NCI-H82 treated with DMSO at 0.1 percent for 48 hours (cell line): ENCODE results near the gene FAM117B.
"Not testable (repeated sequence)": the region's sequence is repeated elsewhere in the genome, so short reads cannot be mapped to it uniquely, and the experiment has no call there.

ENCODE experiments used
- DNase-seq: peaks from one replicate; lab custom pipeline; 2025; ENCODE audit not compliant: unreplicated experiment; lab: John Stamatoyannopoulos, UW

Gene FAM117B

DNA sequence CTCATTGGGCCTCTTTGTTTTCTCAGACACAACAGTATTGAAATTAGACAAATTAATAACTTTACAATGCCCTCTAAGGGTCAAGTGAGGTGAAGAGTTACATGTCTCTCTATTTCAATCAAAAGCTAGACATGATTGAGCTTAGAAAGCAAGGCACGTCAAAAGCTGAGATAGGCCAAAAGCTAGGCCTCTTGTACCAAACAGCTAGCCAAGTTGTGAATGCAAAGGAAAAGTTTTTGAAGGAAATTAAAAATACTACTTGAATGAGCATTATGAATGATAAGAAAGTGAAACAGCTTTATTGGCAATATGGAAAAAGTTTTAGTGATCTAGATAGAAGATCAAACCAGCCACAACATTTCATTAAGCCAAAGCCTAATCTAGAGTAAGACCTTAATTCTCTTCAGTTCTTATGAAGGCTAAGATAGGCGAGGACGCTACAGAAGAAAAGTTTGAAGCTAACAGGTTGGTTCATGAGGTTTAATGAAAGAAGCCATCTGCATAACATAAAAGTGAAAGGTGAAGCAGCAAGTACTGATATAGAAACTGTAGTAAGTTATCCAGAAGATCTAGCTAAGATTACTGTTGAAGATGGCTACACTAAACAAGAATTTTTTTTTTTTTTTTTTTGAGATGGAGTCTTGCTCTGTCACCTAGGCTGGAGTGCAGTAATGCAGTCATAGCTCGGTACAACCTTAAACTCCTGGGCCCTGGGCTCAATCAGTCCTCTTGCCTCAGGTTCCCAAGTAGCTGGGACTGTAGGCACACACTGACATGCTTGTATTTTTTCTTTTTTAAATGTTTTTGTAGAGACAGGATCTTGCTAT, 65.5 kb downstream of the FAM117B start:
- no peak for DNase-seq

DNA sequence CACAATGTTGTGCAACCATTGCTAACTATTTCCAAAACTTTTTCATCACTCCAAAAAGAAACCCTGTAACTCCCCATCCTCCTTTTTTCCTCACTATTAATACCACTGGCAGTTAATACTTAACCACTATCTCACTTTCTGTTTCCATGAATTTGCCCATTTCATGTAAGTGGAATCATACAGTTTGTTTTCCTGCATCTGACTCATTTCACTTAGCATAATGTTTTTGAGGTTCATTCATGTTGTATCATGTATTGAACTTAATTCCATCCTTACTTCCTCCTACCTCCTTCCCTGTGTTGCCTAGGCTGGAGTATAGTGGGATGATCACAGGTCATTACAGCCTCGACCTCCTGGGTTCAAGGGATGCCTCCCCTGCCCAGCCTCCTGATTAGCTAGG, 68.3 kb downstream of the FAM117B start:
- no peak for DNase-seq

DNA sequence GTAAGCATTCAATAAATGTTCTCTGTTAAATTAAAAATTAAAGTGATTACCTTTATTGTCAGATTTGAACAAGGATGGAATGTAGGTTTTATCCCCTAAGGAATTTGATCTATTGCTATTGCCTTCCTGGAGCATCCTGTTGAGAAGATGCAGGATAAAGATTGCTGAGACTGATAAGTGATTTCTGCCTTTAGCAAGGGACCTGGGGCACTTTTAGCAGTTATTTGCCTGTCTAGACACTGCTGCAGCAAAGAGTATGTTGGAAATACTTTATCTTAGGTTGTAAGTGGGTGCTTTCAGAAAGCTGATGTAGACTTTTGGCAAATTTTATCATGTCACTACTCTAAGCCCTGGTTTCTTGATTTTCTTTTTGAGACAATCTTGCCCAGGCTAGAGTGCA, 69.5 kb downstream of the FAM117B start:
- no peak for DNase-seq

DNA sequence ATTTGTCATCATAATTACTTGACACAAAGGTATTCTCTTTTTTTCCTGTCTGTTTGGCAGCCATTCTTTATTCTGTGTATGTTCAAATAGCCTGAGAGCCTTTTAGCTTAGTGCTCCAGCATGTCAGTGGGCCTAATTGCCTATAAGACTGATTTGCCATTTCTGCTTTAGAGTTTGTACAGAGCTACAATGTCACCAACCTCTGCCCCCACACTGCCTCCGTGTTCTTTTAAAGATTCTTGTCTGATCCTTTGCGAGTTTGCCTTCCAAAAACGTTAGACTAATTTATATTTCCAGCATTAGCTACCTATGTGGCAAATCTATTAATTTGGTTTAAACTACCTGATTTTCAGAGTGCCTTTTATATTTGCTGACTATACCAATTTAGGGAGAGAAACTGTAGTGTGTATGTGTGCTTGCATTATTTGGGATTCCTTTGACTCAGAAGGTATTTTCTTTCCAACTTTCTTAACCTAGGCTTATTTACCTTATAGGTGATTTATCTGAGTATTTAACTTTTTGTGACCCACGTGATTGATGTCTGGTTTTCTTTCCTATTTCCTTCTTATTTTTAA, 70.8 kb downstream of the FAM117B start:
- DNase-seq: no peak

DNA sequence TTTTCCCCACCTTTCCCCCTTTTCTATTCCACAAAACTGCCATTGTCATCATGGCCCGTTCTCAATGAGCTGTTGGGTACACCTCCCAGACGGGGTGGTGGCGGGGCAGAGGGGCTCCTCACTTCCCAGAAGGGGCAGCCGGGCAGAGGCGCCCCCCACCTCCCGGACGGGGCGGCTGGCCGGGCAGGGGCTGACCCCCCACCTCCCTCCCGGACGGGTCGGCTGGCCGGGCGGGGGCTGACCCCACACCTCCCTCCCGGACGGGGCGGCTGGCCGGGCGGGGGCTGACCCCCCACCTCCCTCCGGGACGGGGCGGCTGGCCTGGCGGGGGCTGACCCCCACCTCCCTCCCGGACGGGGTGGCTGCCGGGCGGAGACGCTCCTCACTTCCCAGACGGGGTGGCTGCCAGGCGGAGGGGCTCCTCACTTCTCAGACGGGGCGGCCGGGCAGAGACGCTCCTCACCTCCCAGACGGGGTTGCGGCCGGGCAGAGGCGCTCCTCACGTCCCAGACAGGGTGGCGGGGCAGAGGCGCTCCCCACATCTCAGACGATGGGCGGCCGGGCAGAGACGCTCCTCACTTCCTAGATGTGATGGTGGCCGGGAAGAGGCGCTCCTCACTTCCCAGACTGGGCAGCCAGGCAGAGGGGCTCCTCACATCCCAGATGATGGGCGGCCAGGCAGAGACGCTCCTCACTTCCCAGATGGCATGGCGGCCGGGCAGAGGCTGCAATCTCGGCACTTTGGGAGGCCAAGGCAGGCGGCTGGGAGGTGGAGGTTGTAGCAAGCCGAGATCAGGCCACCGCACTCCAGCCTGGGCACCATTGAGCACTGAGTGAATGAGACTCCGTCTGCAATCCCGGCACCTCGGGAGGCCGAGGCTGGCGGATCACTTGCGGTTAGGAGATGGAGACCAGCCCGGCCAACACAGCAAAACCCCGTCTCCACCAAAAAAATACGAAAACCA, 80.5 kb downstream of the FAM117B start:
- DNase-seq: not testable (repeated sequence)

DNA sequence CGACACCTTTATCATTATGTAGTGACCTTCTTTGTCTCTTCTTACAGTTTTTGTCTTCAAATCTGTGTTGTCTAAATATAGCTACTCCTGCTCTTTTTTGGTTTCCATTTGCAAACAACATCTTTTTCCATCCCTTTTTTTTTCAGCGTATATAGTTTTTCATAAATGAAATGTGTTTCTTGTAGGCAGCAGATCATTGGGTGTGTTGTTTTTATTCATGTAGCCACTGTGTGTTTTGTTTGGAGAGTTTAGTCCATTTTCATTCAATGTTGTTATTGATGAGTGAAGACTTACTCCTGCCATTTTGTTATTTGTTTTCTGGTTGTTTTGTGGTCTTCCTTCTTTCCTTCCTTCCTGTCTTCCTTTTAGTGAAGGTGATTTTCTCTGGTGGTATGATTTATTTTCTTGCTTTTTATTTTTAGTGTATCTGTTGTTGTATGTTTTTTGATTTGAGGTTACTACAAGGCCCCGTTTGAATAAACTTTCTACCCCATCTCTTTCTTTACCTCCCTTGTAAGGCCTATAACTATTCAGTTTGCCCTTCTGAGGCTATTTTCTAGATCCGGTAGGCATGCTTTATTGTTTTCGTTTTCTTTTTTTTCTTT, 81.4 kb downstream of the FAM117B start:
- DNase-seq: no peak

DNA sequence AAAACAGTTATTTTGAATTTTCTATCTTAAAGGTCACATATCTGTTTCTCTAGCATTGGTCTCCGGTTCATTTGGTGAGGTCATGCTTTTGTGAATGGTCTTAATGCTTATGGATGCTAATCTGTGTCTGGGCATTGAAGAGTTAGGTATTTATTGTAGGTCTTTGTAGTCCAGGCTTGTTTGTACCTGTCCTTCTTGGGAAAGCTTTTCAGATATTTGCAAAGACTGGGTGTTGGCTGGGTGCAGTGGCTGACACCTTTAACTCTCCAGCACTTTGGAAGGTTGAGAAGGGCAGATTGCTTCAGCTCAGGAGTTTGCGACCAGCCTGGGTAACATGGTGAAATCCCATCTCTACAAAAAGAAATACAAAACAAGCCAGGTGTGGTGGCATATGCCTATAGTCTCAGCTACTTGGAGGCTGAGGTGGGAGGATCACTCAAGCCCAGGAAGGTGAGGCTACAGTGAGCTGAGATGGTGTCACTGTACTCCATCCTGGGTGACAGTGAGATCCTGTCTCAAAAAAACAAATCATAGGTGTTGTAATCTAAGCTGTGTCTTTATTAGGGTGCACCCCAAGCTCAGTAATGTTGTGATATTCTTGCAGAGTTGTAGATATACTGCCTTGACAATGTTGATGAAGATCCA, 82.3 kb downstream of the FAM117B start:
- no peak for DNase-seq

DNA sequence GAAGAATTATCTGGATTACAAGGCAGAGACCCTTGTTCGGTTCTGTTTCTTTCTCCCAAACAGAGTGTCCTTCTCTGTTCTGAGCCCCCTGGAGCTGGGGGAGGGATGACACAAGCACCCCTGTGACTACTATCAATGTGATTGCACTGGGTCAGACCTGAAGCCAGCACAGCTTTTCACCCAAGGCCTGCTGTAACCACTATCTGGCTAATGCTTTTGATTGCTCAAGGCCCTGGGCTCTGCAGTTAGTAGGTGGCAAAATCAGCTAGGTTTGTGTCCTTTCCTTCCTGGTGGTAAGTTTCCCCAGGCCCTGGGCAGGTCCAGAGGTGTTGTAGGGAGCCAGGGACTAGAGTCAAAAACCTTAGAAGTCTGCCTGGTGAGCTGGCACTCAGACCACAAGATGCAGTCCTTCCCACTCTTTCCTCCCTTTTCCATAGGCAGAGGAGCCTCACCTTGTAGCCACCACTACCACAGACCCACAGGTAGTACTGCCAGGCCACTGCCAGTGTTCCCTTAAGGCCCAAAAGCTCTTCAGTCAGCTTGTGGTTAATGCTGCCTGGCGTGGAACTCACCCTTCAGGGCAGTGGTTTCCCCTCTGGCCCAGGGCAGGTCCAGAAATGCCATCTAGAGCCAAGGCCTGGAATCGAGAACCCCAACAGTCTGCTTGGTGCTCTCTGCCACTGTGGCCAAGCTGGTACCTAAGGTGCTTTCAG, 83.0 kb downstream of the FAM117B start:
- DNase-seq: no peak

DNA sequence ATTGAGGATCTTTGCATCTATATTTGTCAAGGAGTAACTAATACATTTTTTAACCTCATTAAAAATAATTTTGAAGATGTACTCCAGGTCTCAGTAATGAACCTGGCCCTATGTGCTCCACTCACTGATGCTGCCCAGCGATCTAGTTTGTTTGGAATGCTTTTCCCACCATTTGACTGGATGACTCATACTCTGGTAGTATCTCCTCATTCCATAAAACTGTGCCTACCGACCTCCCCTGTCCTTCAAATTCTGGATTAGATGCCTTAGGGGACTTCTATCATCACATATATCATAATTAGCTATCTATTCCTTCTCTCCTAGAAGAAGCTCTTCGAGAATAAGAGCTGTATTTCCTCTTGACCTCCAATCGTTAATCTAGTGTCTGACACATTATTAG, 83.8 kb downstream of the FAM117B start:
- DNase-seq: no peak

DNA sequence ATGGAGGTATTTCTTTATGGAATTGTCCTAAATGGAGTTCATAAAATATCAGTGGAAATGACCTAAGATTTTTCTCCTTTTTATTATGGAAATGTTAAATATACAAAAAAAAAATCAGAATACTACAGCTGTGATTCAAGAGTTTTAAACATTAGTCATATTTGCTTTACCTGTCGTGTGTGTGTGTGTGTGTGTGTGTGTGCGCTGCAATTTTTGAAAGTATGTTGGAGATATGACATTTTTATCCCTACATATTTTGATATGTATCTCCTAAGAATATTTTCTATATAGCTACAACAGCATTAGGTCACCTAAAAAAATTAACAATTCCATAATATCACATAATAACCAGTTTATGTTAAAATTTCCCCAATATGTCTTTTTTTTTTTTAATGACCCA, 85.5 kb downstream of the FAM117B start:
- DNase-seq: no peak

DNA sequence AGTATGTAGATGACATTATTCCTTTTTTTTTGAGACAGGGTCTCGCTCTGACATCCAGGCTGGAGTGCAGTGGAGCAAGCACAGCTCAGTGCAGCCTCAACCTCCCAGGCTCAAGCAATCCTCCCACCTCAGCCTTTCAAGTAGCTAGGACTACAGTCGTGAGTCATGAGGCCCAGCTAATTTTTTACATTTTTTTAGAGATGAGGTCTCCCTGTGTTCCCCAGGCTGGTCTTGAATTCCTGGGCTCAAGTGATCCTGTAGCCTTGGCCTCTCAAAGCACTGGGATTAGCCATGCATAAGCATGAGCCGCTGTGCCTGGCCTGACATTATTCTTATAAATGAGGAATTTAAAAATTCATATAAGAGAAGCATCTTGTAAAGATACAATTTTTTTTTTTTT, 86.9 kb downstream of the FAM117B start:
- no peak for DNase-seq

DNA sequence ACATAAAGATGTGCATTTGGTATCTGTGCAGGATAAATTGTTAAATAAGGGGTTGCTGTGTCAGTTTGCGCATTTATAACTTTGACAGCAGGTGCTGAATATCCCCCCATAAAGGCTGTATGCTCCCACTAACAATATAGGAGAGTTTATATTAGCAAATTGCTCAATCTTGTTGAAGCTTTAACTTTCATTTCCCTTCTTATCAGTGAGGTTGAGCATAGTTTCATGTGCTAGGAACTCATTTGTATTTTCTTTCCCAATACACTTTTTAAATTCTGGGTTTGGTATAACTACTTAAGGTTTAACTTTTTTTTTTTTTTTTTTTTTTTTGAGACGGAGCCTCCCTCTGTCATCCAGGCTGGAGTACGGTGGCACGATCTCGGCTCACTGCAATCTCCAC, 89.0 kb downstream of the FAM117B start:
- DNase-seq: no peak

DNA sequence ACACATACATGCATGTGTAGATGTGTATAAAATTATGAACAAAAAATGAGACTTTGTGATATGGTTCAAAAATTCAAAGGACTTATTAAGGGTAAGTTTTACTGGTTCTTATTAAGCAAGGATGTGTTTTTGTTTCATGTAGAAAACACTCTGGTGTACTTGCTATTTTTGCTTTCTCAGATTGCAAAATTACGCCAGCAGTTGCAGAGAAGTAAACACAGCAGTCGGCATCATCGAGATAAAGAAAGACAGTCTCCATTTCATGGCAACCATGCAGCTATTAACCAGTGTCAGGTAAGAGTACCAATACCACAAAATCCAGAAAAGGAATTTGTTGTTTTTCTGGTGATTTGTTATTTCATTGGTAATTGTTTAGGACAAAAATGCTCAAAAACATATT, 91.3 kb downstream of the FAM117B start:
- no peak for DNase-seq

DNA sequence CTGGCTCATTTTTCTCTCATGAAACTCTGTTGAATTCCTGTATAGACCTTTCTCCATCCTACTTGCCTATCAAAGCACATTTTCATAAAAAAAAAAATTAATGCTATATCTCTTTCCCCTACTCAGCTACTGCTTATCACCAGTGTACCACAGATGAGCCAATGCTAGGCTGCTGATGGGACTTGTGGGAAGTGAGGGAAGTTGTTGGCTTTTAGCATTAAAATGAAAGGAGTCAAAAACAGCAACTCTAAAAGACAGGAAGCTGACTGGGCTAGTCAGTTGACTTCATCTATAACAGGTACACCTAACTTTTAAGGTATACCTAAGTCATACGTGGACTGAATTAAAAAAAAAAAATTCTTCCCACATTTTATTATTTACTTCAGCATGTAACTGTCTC, 102.1 kb downstream of the FAM117B start:
- DNase-seq: no peak

DNA sequence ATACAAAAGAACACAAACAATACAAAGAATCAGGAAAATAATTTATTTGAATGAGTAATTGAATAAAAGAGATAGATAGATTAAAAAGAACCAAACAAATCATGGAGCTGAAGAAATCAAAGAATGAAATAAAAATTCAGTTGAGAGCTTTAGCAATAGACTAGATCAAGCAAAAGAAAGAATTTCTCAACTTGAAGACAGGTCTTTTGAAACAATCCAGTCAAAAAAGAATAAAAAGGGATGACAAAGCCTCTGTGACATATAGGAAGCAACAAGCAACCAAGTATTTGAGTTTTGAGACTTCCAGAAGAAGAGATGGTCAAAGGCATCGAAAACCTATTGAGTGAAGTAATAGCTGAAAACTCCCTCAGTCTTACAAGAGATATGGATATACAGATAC, 108.8 kb downstream of the FAM117B start:
- DNase-seq: no peak

DNA sequence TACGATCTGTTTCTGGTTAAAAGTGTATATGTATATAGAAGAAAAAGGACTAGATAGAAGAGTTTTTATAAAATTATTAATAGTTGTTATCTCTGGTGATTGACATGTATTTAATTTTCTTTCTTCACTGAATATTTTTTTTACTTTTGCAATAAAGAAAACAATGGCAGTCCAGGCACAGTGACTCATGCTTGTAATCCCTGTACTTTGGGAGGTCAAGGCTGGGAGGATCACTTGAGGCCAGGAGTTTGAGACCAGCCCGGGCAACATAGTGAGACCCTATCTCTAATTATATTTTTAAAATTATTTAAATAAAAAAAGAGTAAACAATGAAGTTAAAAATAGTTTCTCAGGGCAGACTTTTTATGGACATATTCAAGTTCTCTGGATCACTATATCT, 114.7 kb downstream of the FAM117B start:
- DNase-seq: no peak

DNA sequence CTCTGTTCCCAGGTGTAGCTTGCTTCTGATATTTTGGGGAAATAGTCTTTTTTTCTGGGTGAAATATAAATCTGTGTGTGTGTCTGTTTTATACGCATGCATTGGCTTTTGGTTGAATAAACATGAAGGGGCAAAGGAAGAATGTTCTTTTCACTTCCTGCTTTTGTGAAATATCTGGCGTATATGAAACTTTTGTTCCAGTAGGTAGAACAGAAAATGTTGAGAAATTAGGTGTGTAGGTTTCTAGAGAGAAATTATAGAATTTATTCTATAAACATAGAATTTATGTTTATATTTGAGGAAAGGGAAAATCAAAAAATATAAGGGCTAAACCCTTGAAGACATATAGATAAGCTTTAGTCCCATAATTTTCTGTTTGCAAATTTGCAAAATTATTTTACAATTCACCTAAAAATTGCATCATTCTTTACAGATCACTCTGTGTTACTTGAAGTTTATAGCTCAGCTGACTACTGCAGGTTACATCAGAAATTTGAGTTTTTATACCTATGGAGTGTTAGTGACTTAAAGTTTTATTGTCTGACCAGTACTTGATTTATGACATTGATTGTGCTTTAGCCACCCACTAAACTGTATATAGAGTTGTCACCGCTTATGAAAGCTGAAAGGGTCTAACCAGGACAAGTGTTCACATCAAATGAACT, 116.1 kb downstream of the FAM117B start:
- no peak for DNase-seq

DNA sequence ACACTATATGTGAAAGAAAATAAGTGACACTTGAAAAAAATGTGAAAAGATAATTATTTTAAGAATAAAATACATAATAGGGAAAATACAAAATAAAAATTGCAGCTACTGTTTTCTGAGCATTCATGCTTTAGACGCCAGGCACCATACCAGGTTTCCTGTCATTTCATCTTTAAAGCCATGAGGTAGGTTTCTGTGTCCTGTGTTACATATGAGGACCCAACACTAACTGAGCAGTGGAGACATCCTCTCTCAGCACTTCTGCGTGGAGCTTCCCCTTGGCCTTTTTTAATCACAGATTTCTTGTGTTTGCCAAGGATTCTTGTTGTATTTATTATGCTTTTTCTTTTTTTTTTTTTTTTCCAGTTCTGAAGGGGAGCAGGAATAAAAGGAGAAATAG, 117.3 kb downstream of the FAM117B start:
- DNase-seq: no peak

DNA sequence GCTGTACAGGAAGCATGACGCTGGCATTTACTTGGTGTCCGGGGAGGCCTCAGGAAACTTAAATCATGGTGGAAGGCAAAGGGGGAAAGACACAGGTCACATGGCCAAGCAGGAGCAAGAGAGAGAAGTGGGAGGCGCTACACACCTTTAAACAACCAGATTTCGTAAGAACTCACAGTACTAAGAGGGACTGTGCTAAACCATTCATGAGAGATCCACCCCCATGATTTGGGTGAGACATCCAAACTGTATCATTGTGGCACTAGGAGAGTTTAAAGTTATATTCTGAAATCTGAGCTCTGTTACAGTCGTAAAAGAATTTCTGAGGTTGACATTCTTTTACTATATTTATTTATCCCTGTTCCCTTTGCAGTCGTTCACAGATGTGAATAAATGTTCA, 120.2 kb downstream of the FAM117B start:
- no peak for DNase-seq

DNA sequence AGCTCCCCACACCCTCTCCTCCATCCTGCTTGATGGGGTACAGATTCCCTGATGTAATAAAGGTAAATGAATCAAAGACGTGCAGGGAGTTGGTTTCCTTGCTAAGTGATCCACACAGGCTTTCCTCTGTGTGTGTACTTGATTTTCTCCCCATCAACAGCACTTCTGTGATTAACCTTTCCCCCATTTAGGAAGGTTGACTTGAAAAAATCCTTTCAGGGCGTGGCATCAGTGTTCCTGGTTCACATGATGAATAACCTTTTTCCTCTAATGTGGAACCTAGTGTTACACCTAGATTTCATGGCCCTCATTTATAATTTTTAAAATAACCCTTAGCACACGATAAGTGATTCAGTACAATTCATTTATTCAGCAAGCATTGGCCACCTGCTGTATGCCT, 121.8 kb downstream of the FAM117B start:
- DNase-seq: no peak
